Measurements from ENCODE around the gene AJAP1.

DNA sequence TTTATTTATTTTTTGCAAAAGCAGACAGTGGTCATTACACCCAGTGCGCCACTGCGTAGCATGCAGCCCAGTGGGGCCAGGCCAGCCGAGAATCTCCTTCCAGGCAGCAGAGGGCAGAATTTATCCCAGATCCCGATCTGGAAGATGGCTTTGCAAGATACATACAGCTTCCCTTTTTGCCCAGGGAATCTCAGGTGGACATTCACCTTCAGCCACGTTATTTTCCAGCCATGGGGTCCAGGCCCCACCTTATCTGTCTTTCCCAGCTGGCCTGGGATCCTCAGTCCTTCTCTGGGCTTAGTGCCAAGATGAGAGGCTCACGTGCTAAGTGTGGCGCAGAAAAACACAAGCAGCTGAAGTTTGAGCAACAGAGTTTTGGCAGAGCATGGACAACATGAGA, 123.6 kb downstream of the AJAP1 start:
- TF ChIP-seq, protein P1, sequence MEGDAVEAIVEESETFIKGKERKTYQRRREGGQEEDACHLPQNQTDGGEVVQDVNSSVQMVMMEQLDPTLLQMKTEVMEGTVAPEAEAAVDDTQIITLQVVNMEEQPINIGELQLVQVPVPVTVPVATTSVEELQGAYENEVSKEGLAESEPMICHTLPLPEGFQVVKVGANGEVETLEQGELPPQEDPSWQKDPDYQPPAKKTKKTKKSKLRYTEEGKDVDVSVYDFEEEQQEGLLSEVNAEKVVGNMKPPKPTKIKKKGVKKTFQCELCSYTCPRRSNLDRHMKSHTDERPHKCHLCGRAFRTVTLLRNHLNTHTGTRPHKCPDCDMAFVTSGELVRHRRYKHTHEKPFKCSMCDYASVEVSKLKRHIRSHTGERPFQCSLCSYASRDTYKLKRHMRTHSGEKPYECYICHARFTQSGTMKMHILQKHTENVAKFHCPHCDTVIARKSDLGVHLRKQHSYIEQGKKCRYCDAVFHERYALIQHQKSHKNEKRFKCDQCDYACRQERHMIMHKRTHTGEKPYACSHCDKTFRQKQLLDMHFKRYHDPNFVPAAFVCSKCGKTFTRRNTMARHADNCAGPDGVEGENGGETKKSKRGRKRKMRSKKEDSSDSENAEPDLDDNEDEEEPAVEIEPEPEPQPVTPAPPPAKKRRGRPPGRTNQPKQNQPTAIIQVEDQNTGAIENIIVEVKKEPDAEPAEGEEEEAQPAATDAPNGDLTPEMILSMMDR (IDR thresholded peaks at IDR 0.05; ENCODE audit: poor library complexity, severe bottlenecking) = peak; percentile 59
- TF ChIP-seq EP300 (conservative IDR thresholded peaks at IDR 0.05; ENCODE audit: poor library complexity, severe bottlenecking) (no peak), EZH2 (IDR thresholded peaks at IDR 0.05; ENCODE audit: borderline replicate concordance, insufficient read depth, low read length, poor library complexity, severe bottlenecking) (no peak), TAF1 (IDR thresholded peaks at IDR 0.05; ENCODE audit: low read depth) (no peak), SMC3 (conservative IDR thresholded peaks at IDR 0.05; ENCODE audit: poor library complexity) (peak; percentile 74), POLR2AphosphoS5 (IDR thresholded peaks at IDR 0.05) (no peak), RAD21 (conservative IDR thresholded peaks at IDR 0.05) (peak; percentile 68), MXI1 (conservative IDR thresholded peaks at IDR 0.05; ENCODE audit: poor library complexity, severe bottlenecking) (no peak)
- TF ChIP-seq, protein P2, sequence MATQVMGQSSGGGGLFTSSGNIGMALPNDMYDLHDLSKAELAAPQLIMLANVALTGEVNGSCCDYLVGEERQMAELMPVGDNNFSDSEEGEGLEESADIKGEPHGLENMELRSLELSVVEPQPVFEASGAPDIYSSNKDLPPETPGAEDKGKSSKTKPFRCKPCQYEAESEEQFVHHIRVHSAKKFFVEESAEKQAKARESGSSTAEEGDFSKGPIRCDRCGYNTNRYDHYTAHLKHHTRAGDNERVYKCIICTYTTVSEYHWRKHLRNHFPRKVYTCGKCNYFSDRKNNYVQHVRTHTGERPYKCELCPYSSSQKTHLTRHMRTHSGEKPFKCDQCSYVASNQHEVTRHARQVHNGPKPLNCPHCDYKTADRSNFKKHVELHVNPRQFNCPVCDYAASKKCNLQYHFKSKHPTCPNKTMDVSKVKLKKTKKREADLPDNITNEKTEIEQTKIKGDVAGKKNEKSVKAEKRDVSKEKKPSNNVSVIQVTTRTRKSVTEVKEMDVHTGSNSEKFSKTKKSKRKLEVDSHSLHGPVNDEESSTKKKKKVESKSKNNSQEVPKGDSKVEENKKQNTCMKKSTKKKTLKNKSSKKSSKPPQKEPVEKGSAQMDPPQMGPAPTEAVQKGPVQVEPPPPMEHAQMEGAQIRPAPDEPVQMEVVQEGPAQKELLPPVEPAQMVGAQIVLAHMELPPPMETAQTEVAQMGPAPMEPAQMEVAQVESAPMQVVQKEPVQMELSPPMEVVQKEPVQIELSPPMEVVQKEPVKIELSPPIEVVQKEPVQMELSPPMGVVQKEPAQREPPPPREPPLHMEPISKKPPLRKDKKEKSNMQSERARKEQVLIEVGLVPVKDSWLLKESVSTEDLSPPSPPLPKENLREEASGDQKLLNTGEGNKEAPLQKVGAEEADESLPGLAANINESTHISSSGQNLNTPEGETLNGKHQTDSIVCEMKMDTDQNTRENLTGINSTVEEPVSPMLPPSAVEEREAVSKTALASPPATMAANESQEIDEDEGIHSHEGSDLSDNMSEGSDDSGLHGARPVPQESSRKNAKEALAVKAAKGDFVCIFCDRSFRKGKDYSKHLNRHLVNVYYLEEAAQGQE (IDR thresholded peaks at IDR 0.05; ENCODE audit: borderline replicate concordance) = no peak

Measured in neural cell (in vitro differentiated cells).